ENCODE data around the gene ZNF41. TPM values are rescaled to one million over a fixed set of nuclear protein-coding genes. Genes with fewer than 3 reads are reported as not detected.
"Not testable (repeated sequence)": the region's sequence is repeated elsewhere in the genome, so short reads cannot be mapped to it uniquely, and the experiment has no call there.

Gene ZNF41
- total RNA-seq, 1 donor from 2014 or later = 11.5 TPM

DNA sequence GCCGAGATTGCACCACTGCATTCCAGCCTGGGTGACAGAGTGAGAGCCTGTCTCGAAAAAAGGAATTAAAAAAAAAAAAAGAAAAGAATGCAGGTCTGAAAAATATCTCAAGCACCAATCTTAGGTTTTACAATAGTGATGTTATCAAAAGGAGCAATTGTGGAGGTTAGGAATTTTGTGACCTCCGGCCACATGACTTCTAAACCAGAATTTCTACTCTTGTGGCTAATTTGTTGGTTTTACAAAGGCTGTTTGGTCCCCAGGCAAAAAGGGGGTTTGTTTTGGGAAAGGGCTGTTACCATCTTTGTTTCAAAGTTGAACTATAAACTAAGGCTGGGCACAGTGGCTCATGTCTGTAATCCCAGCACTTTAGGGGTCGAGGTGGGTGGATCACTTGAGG, 15.4 kb upstream of the ZNF41 start:
- no peak for TF ChIP-seq CTCF (IDR thresholded peaks at IDR 0.05)
- Histone ChIP-seq H3K36me3 (no peaks in the 10 kb centered on the region), H3K27ac (no peak overlapping the region), H3K4me3 (no peak overlapping the region), H3K4me1 (no peaks in the 10 kb centered on the region), H3K9me3 (no peaks in the 10 kb centered on the region), H3K27me3 (no peaks in the 10 kb centered on the region)
- no peak for DNase-seq
- no peak for ATAC-seq
- intact Hi-C loops (cut with DNase I) = no loop called here

DNA sequence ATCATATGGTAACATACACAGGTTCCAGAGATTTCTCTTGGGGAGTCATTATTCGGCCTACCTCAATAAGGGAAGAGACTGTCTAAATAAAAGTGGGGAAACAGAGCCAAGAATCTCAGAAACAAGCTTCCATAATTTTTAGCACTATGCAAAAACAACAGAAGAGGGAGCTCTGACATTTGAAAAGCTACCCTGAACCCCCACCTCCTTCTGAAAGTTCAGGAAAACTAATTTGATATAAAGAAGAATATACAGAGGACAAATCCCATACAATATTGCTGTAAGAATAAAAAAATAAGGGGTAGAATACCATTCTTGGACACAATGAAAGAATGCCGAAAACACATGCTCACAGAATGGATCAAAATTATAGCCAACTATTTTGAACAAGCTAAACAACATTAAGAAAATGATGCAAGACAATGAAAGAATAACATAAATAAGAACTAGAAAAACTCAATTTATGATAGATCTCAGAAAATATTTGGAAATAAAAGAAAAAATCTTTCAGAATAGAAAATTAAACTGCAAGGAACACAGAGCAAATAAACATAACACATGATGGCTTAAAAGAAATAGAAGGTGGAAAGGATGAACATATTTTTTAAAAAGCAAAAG, 14.4 kb upstream of the ZNF41 start:
- ATAC-seq (no peak), DNase-seq (no peak)
- Histone ChIP-seq H3K4me1 (no peaks in the 10 kb centered on the region), H3K4me3 (no peak overlapping the region), H3K36me3 (no peaks in the 10 kb centered on the region), H3K27ac (no peak overlapping the region), H3K9me3 (no peaks in the 10 kb centered on the region), H3K27me3 (no peaks in the 10 kb centered on the region)
- intact Hi-C loops (cut with DNase I) = no loop called here
- TF ChIP-seq CTCF (IDR thresholded peaks at IDR 0.05) = peak; percentile 31

GRCh38 chrX:47492133-47492532, 9.1 kb upstream of the ZNF41 start:
- H3K4me1 ChIP-seq, DNase-seq: not testable (repeated sequence)

DNA sequence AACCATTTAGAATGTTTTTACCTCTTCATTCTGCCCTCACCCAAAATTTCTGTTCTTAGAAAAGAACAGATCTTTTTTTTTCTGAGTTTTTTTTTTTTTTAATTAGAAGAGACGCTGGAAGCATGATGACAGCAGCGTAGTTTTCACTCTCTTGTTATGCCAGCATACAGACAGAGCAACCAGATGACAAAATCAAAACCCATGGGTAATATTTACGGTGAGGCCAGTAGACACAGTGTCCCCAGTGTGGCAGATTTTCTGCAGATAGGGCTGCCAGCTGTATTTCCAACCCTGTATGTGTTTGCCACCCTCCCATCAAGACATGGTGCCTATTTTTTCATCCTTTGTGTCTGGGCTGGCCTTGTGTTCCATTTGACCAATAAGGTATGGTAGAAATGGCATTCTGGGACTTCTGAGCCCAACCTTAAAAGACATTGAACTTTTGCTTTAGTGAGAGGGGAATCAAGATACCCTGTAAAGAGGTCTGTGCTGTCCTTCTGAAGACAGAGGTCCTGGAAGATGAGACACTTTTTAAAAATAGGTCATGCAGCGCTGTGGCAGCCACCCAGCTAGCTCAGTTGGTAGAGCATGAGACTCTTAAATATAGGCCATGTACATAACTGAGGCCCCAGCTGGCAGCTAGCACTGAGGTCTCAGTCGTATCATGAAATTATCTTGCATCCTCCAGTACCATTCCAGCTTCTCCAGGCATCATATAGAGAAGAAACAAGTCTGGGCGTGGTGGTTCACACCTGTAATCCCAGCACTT, 6.7 kb upstream of the ZNF41 start:
- ATAC-seq (no peak), DNase-seq (no peak)
- no peaks in the 10 kb centered on the region for H3K9me3 ChIP-seq
- no peak overlapping the region for H3K4me3 ChIP-seq
- no peaks in the 10 kb centered on the region for H3K27me3 ChIP-seq
- H3K36me3 ChIP-seq = no peaks in the 10 kb centered on the region
- H3K27ac ChIP-seq = no peak overlapping the region
- intact Hi-C loops (cut with DNase I) = no loop called here
- H3K4me1 ChIP-seq = no peaks in the 10 kb centered on the region
- no peak for TF ChIP-seq CTCF (IDR thresholded peaks at IDR 0.05)

More at GRCh38 chrX:47492133-47492532, 9.1 kb upstream of the ZNF41 start:
- H3K36me3 ChIP-seq; intact Hi-C loops (cut with DNase I); ATAC-seq; H3K9me3 ChIP-seq; H3K27ac ChIP-seq; H3K27me3 ChIP-seq; H3K4me3 ChIP-seq: not testable (repeated sequence)

DNA sequence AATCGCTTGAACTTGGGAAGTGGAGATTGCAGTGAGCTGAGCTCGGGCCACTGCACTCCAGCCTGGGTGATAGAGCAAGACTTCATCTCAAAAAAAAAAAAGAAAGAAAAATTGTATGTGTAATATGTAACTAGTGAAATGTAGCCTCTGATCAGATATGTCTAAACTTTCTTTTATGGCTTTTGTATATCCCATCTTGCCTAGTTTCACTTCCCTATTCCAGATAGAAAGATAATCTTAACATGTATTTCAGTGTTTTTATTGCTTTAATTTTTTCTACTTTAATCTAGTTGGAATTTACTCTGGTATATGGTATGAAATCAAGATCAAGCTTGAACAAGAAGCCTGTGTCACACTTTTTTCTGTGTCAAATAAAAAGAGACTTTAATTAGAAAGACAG, 1.9 kb upstream of the ZNF41 start:
- TF ChIP-seq CTCF (IDR thresholded peaks at IDR 0.05) = no peak
- Histone ChIP-seq H3K4me3 (no peak overlapping the region), H3K27me3 (no peaks in the 10 kb centered on the region), H3K36me3 (no peaks in the 10 kb centered on the region), H3K27ac (no peak overlapping the region), H3K4me1 (peaks cover 4% of the 10 kb centered on the region), H3K9me3 (no peaks in the 10 kb centered on the region)
- intact Hi-C loops (cut with DNase I) = no loop called here
- DNase-seq (no peak), ATAC-seq (no peak)

Data from upper lobe of right lung (tissue), 1 donor.